MM.1S (cell line): ENCODE measurements around the gene TOP3A.

Source experiments
- DNase-seq: peaks from one replicate; pipeline ENCODE4 v3.0.0-alpha.2; 2015
- H2AFZ ChIP-seq: fragments of 300-600 bp; sonication (generic); 2 replicates; pipeline ENCODE4 v1.6.0; 2016; ENCODE audit warnings: antibody characterized with exemption, low read length
- H3F3A ChIP-seq: fragments of 300-600 bp; sonication (generic); 2 replicates; pipeline ENCODE4 v1.6.1; 2016; ENCODE audit warnings: mild to moderate bottlenecking, antibody characterized with exemption, low read length, moderate library complexity, mixed read lengths; ENCODE audit not compliant: insufficient read depth
- H3K27ac ChIP-seq: fragments of 300-600 bp; sonication (generic); 2 replicates; pipeline ENCODE4 v1.5.1; 2016; ENCODE audit warnings: mild to moderate bottlenecking, low read length
- H3K27me3 ChIP-seq: fragments of 300-600 bp; sonication (generic); replicated peaks from 2 replicates; pipeline ENCODE4 v1.6.0; 2016; ENCODE audit warnings: low read length; ENCODE audit not compliant: insufficient read depth
- H3K36me3 ChIP-seq: fragments of 300-600 bp; sonication (generic); replicated peaks from 2 replicates; pipeline ENCODE4 v1.6.1; 2016; ENCODE audit warnings: mild to moderate bottlenecking, low read length, mixed read lengths; ENCODE audit not compliant: insufficient read depth
- H3K4me1 ChIP-seq: fragments of 300-600 bp; sonication (generic); 2 replicates; pipeline ENCODE4 v1.6.1; 2016; ENCODE audit warnings: low read length, mixed read lengths
- H3K4me2 ChIP-seq: fragments of 300-600 bp; sonication (generic); 2 replicates; pipeline ENCODE4 v1.6.0; 2016; ENCODE audit warnings: low read depth, low read length
- H3K4me3 ChIP-seq: fragments of 300-600 bp; sonication (generic); 2 replicates; pipeline ENCODE4 v1.5.1; 2016; ENCODE audit warnings: low read length, mixed read lengths
- H3K79me2 ChIP-seq: fragments of 300-600 bp; sonication (generic); 2 replicates; pipeline ENCODE4 v1.6.1; 2016; ENCODE audit warnings: mixed run types, low read length, mixed read lengths
- H3K9ac ChIP-seq: fragments of 300-600 bp; sonication (generic); 2 replicates; pipeline ENCODE4 v1.6.1; 2016; ENCODE audit warnings: low read length, mixed read lengths
- H3K9me2 ChIP-seq: fragments of 300-600 bp; sonication (generic); replicated peaks from 2 replicates; pipeline ENCODE4 v1.6.1; 2016; ENCODE audit warnings: mild to moderate bottlenecking, low read length, mixed read lengths; ENCODE audit not compliant: insufficient read depth
- H3K9me3 ChIP-seq: fragments of 300-600 bp; sonication (generic); replicated peaks from 2 replicates; pipeline ENCODE4 v1.6.1; 2016; ENCODE audit warnings: mild to moderate bottlenecking, low read length, mixed read lengths; ENCODE audit not compliant: insufficient read depth
- H4K20me1 ChIP-seq: fragments of 300-600 bp; sonication (generic); 2 replicates; pipeline ENCODE4 v1.6.1; 2016; ENCODE audit warnings: mild to moderate bottlenecking, low read length, moderate library complexity, mixed read lengths; ENCODE audit not compliant: insufficient read depth
- EZH2 ChIP-seq: fragments of 300-600 bp; sonication (generic); optimal IDR thresholded peaks from 2 replicates; pipeline ENCODE3; 2017; ENCODE audit warnings: low read depth, mild to moderate bottlenecking, antibody characterized with exemption, low read length, mixed read lengths
- EZH2phosphoT487 ChIP-seq: fragments of 300-600 bp; sonication (generic); IDR thresholded peaks from 2 replicates; pipeline ENCODE4 v1.6.1; 2018; ENCODE audit warnings: antibody characterized with exemption, low read length
- TF ChIP-seq, protein P1 (sequence below): fragments of 300-600 bp; sonication (generic); IDR thresholded peaks from 2 replicates; pipeline ENCODE4 v1.5.1; 2016; ENCODE audit warnings: antibody characterized with exemption, low read length, mixed read lengths

Gene TOP3A

DNA sequence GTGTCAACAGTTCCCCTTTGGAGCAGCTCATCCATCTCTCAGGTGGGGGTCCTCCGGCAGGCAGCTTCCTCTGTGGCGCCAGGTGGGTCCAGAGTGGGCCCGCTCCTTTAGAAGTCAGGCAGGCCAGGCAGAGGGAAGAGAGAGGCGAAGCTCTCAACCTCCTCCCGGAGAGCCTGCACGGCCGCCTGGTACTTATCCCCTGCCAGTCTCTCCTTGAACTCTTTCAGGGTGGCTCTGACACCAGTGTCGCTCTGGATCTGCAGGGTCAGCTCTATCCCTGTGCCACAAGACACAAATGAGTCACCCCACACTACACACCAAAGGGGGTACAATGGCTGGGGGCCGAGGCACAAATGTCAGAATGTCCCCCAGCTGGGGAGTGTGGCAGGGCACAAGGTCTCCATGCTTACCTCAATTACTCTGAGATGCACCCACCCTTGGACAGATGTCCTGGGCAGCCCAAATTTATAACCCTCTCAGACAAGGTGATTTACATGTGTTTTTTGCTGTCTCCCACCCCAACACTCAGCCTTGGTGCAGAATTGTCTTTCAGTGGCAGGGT, 13.9 kb upstream of the TOP3A start:
- Histone ChIP-seq H3K27me3 (no peaks in the 10 kb centered on the region), H3F3A (peaks cover 42% of the 10 kb centered on the region), H3K9ac (no peak overlapping the region), H3K27ac (peak overlapping the region; percentile 65; the same call in 1 of the 2 replicates), H3K9me3 (no peaks in the 10 kb centered on the region), H3K9me2 (no peaks in the 10 kb centered on the region), H3K4me1 (peaks cover 82% of the 10 kb centered on the region), H3K79me2 (peaks cover 31% of the 10 kb centered on the region), H3K36me3 (peaks cover 2% of the 10 kb centered on the region; the same call in 1 of the 2 replicates), H3K4me3 (no peak overlapping the region), H4K20me1 (no peaks in the 10 kb centered on the region), H2AFZ (no peak overlapping the region), H3K4me2 (no peak overlapping the region)
- DNase-seq = no peak
- TF ChIP-seq, protein P1, sequence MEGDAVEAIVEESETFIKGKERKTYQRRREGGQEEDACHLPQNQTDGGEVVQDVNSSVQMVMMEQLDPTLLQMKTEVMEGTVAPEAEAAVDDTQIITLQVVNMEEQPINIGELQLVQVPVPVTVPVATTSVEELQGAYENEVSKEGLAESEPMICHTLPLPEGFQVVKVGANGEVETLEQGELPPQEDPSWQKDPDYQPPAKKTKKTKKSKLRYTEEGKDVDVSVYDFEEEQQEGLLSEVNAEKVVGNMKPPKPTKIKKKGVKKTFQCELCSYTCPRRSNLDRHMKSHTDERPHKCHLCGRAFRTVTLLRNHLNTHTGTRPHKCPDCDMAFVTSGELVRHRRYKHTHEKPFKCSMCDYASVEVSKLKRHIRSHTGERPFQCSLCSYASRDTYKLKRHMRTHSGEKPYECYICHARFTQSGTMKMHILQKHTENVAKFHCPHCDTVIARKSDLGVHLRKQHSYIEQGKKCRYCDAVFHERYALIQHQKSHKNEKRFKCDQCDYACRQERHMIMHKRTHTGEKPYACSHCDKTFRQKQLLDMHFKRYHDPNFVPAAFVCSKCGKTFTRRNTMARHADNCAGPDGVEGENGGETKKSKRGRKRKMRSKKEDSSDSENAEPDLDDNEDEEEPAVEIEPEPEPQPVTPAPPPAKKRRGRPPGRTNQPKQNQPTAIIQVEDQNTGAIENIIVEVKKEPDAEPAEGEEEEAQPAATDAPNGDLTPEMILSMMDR = no peak
- TF ChIP-seq EZH2phosphoT487 = no peak
- no peak for TF ChIP-seq EZH2

GRCh38 chr17:18327556-18327955, 12.8 kb upstream of the TOP3A start:
- Histone ChIP-seq H2AFZ (no peak overlapping the region), H3K9me3 (no peaks in the 10 kb centered on the region), H3K27ac (peak overlapping the region; percentile 93; the same call in 1 of the 2 replicates), H3F3A (peaks cover 42% of the 10 kb centered on the region), H3K9ac (peak overlapping the region; percentile 62; the same call in 1 of the 2 replicates), H3K4me2 (peak overlapping the region; percentile 76; the same call in 1 of the 2 replicates), H3K27me3 (no peaks in the 10 kb centered on the region), H3K9me2 (no peaks in the 10 kb centered on the region), H3K79me2 (peaks cover 42% of the 10 kb centered on the region), H3K4me1 (peaks cover 81% of the 10 kb centered on the region), H4K20me1 (no peaks in the 10 kb centered on the region), H3K4me3 (no peak overlapping the region), H3K36me3 (peaks cover 2% of the 10 kb centered on the region; the same call in 1 of the 2 replicates)
- DNase-seq = no peak
- TF ChIP-seq EZH2phosphoT487 (no peak), EZH2 (no peak)
- TF ChIP-seq, protein P1 = no peak

- no peak overlapping the region for H2AFZ ChIP-seq
- no peaks in the 10 kb centered on the region for H3K9me3 ChIP-seq
- DNase-seq = no peak
- no peaks in the 10 kb centered on the region for H3K27me3 ChIP-seq
- peak overlapping the region; percentile 76 for H3K4me2 ChIP-seq
- no peak overlapping the region for H3K4me3 ChIP-seq
- no peaks in the 10 kb centered on the region for H3K9me2 ChIP-seq
- H3K9ac ChIP-seq = peak overlapping the region; percentile 62
- H4K20me1 ChIP-seq = no peaks in the 10 kb centered on the region
- peak overlapping the region; percentile 93 for H3K27ac ChIP-seq
- H3F3A ChIP-seq = peaks cover 39% of the 10 kb centered on the region
- H3K4me1 ChIP-seq = peaks cover 77% of the 10 kb centered on the region
- peaks cover 43% of the 10 kb centered on the region for H3K79me2 ChIP-seq
- H3K36me3 ChIP-seq = peaks cover 2% of the 10 kb centered on the region; the same call in 1 of the 2 replicates
- TF ChIP-seq, protein P1 = no peak
- TF ChIP-seq EZH2phosphoT487 (no peak), EZH2 (no peak)
These were observed 12.3 kb upstream of the TOP3A start for GRCh38 chr17:18327093-18327492.
